Measurements from ENCODE around the gene SLC4A1.

Gene SLC4A1

GRCh38 chr17:44283344-44284023 is 15.5 kb upstream of the SLC4A1 start:
- no peak for DNase-seq

GRCh38 chr17:44282264-44282663 is 14.3 kb upstream of the SLC4A1 start:
- DNase-seq, result no peak

- no peak for DNase-seq
Observed at GRCh38 chr17:44281570-44281969, 13.6 kb upstream of the SLC4A1 start.

GRCh38 chr17:44280392-44280937 is 12.5 kb upstream of the SLC4A1 start:
- no peak for DNase-seq

- DNase-seq, result no peak
Observed at GRCh38 chr17:44279666-44280391, 11.9 kb upstream of the SLC4A1 start.

- no peak for DNase-seq
Observed at GRCh38 chr17:44279346-44279665, 11.4 kb upstream of the SLC4A1 start.

GRCh38 chr17:44277976-44278375 is 10.0 kb upstream of the SLC4A1 start:
- DNase-seq, result no peak

GRCh38 chr17:44273607-44274006 is 5.7 kb upstream of the SLC4A1 start:
- no peak for DNase-seq

- no peak for DNase-seq
Observed at GRCh38 chr17:44272954-44273353, 5.0 kb upstream of the SLC4A1 start.

- DNase-seq, result no peak
Observed at GRCh38 chr17:44272321-44272951, 4.5 kb upstream of the SLC4A1 start.

- no peak for DNase-seq
Observed at GRCh38 chr17:44269535-44270240, 1.8 kb upstream of the SLC4A1 start.

- no peak for DNase-seq
Observed at GRCh38 chr17:44268709-44269534, 987 bp upstream of the SLC4A1 start.

GRCh38 chr17:44267165-44267455 is 825 bp downstream of the SLC4A1 start:
- no peak for DNase-seq

GRCh38 chr17:44266402-44267164 is 1.4 kb downstream of the SLC4A1 start:
- no peak for DNase-seq

GRCh38 chr17:44263345-44263902 is 4.5 kb downstream of the SLC4A1 start:
- no peak for DNase-seq

GRCh38 chr17:44262654-44263225 is 5.2 kb downstream of the SLC4A1 start:
- no peak for DNase-seq

- no peak for DNase-seq
Observed at GRCh38 chr17:44260296-44260695, 7.6 kb downstream of the SLC4A1 start.

- no peak for DNase-seq
Observed at GRCh38 chr17:44258811-44259351, 9.1 kb downstream of the SLC4A1 start.

- DNase-seq, result no peak
Observed at GRCh38 chr17:44257815-44258760, 9.8 kb downstream of the SLC4A1 start.

- no peak for DNase-seq
Observed at GRCh38 chr17:44256671-44257070, 11.3 kb downstream of the SLC4A1 start.

Measured in GOT3 (cell line).